SK-N-SH (cell line): ENCODE data around the gene SEMA3F. TPM values are rescaled to one million over a fixed set of nuclear protein-coding genes. Genes with fewer than 3 reads are reported as not detected.

Experiments
- CTCF ChIA-PET: fragments of 300-600, 350-600 bp; formaldehyde crosslinking; extraction: SDS; loops from one replicate; lab custom pipeline; 2021; lab: Yijun Ruan, JAX
- POLR2A ChIA-PET: fragments of 350-600 bp; sonication (Branson Sonifier 250); formaldehyde crosslinking; extraction: SDS; loops from one replicate; lab custom pipeline; 2020; ENCODE audit warnings: antibody characterized with exemption, inconsistent platforms; lab: Yijun Ruan, JAX
- DNase-seq: peaks from one replicate; pipeline ENCODE4 v3.0.0; 2012
- H2AFZ ChIP-seq: fragments of 200-600 bp; sonication (generic); 2 replicates; pipeline ENCODE4 v1.8.1; 2016; ENCODE audit warnings: antibody characterized with exemption, mild to moderate bottlenecking, low read depth
- H3F3A ChIP-seq: fragments of 200-600 bp; sonication (generic); replicated peaks from 2 replicates; pipeline ENCODE3; 2016; ENCODE audit warnings: antibody characterized with exemption, mild to moderate bottlenecking; ENCODE audit not compliant: insufficient read depth
- H3K27ac ChIP-seq, 2 experiments: fragments of 200-500 bp in 1 of 2; fragments of 200-600 bp in 1 of 2; sonication (Bioruptor generic) in 1 of 2; sonication (generic), shearing (Covaris generic) in 1 of 2; 2 replicates each; pipeline versions ENCODE4 v1.5.1 to v1.6.1; 2014 to 2016; ENCODE audit warnings: low read depth in 2 of 2, inconsistent platforms in 1 of 2, low read length in 1 of 2, mild to moderate bottlenecking in 1 of 2, mixed read lengths in 1 of 2
- H3K27me3 ChIP-seq: fragments of 200-600 bp; sonication (generic), shearing (Covaris generic); 2 replicates; pipeline ENCODE4 v1.6.1; 2016; ENCODE audit warnings: mixed run types; ENCODE audit not compliant: insufficient read depth
- H3K36me3 ChIP-seq, 2 experiments: fragments of 200-500 bp in 1 of 2; fragments of 200-600 bp in 1 of 2; sonication (Bioruptor generic) in 1 of 2; sonication (generic) in 1 of 2; replicated peaks in 1 of 2; 2 replicates each; pipeline versions ENCODE3 to v1.5.1; 2014 to 2016; ENCODE audit warnings: low read length in 1 of 2, mild to moderate bottlenecking in 1 of 2; ENCODE audit not compliant: insufficient read depth in 2 of 2, control insufficient read depth in 1 of 2
- H3K4me1 ChIP-seq, 2 experiments: fragments of 200-500 bp in 1 of 2; fragments of 200-600 bp in 1 of 2; sonication (Bioruptor generic) in 1 of 2; sonication (generic), shearing (Covaris generic) in 1 of 2; 2 replicates each; pipeline versions ENCODE4 v1.5.1 to v1.6.1; 2014 to 2016; ENCODE audit warnings: low read depth in 1 of 2, low read length in 1 of 2, mixed run types in 1 of 2; ENCODE audit not compliant: insufficient read depth in 2 of 2, control insufficient read depth in 1 of 2
- H3K4me2 ChIP-seq: fragments of 200-600 bp; sonication (generic), shearing (Covaris generic); 2 replicates; pipeline ENCODE4 v1.6.1; 2017; ENCODE audit warnings: mixed run types
- H3K4me3 ChIP-seq, 2 experiments: fragments of 200-500 bp in 1 of 2; fragments of 200-600 bp in 1 of 2; sonication (Bioruptor generic) in 1 of 2; sonication (generic), shearing (Covaris generic) in 1 of 2; 2 replicates each; pipeline versions ENCODE4 v1.5.1 to v1.8.1; 2014 to 2016; ENCODE audit warnings: low read depth in 2 of 2, inconsistent platforms in 1 of 2, low read length in 1 of 2, mild to moderate bottlenecking in 1 of 2, mixed read lengths in 1 of 2, moderate library complexity in 1 of 2
- H3K79me2 ChIP-seq: fragments of 200-600 bp; sonication (generic); 2 replicates; pipeline ENCODE4 v1.8.1; 2017; ENCODE audit warnings: mild to moderate bottlenecking; ENCODE audit not compliant: insufficient read depth
- H3K9ac ChIP-seq: fragments of 200-600 bp; sonication (generic); 2 replicates; pipeline ENCODE4 v1.6.1; 2017; ENCODE audit warnings: mixed run types
- H3K9me2 ChIP-seq: fragments of 200-600 bp; sonication (generic); 2 replicates; pipeline ENCODE4 v1.6.1; 2017; ENCODE audit warnings: mixed run types
- H3K9me3 ChIP-seq: fragments of 200-600 bp; sonication (generic); 2 replicates; pipeline ENCODE4 v1.6.1; 2017; ENCODE audit warnings: mixed run types, mild to moderate bottlenecking, moderate library complexity
- H4K20me1 ChIP-seq: fragments of 200-600 bp; sonication (generic); 2 replicates; pipeline ENCODE4 v1.6.1; 2017; ENCODE audit warnings: mild to moderate bottlenecking, mixed run types; ENCODE audit not compliant: insufficient read depth
- EZH2phosphoT487 ChIP-seq: fragments of 200-600 bp; sonication (generic); IDR thresholded peaks from 2 replicates; pipeline ENCODE4 v1.6.1; 2017; ENCODE audit warnings: low read depth, mixed run types, mild to moderate bottlenecking, antibody characterized with exemption, moderate library complexity, borderline replicate concordance
- FOSL2 ChIP-seq: IDR thresholded peaks from 2 replicates; pipeline ENCODE4 v1.4.0; 2012; ENCODE audit warnings: low read depth, mild to moderate bottlenecking, moderate library complexity, borderline replicate concordance
- JUND ChIP-seq: IDR thresholded peaks from 2 replicates; pipeline ENCODE4 v1.4.0; 2012
- RAD21 ChIP-seq: IDR thresholded peaks from 2 replicates; pipeline ENCODE4 v1.6.1; 2012; ENCODE audit warnings: mild to moderate bottlenecking, low read length
- RXRA ChIP-seq: IDR thresholded peaks from 2 replicates; pipeline ENCODE4 v1.4.0; 2012; ENCODE audit warnings: low read depth, mild to moderate bottlenecking, borderline replicate concordance
- SIN3A ChIP-seq: IDR thresholded peaks from 2 replicates; pipeline ENCODE4 v1.6.1; 2012; ENCODE audit warnings: low read depth, mild to moderate bottlenecking, low read length, moderate library complexity, borderline replicate concordance
- SMC3 ChIP-seq: IDR thresholded peaks from 2 replicates; pipeline ENCODE4 v1.6.1; 2012; ENCODE audit warnings: low read depth, low read length, improper control_type of control experiment
- TEAD4 ChIP-seq: IDR thresholded peaks from 2 replicates; pipeline ENCODE4 v1.4.0; 2012; ENCODE audit warnings: mild to moderate bottlenecking, borderline replicate concordance; ENCODE audit not compliant: insufficient read depth
- WGBS: methylation state at CpG from one replicate; pipeline ENCODE4 v1.1.6; 2017; ENCODE audit warnings: low lambda C conversion rate; 5-methylcytosine and 5-hydroxymethylcytosine counted together
- polyA plus RNA-seq, 3 experiments: library from polyadenylated mRNA; depleted of rRNA; stranded (reverse); fragments of >200 nt; gene quantifications; 2 replicates each; pipeline ENCODE4 v1.2.3, GENCODE V29; 2012
- TF ChIP-seq, protein P1 (sequence below): IDR thresholded peaks from 2 replicates; pipeline ENCODE4; 2012

Gene SEMA3F
- polyA plus RNA-seq, 1 of the 3 experiments (the other 2 are of a cell fraction) = 30.4 TPM

GRCh38 chr3:50137531-50137930 is 17.6 kb upstream of the SEMA3F start (continued):
- TF ChIP-seq, protein P1, sequence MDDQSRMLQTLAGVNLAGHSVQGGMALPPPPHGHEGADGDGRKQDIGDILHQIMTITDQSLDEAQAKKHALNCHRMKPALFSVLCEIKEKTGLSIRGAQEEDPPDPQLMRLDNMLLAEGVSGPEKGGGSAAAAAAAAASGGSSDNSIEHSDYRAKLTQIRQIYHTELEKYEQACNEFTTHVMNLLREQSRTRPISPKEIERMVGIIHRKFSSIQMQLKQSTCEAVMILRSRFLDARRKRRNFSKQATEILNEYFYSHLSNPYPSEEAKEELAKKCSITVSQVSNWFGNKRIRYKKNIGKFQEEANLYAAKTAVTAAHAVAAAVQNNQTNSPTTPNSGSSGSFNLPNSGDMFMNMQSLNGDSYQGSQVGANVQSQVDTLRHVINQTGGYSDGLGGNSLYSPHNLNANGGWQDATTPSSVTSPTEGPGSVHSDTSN = no peak
- TF ChIP-seq RAD21 (no peak), JUND (no peak), SIN3A (no peak), TEAD4 (no peak), RXRA (no peak), FOSL2 (no peak)

DNA sequence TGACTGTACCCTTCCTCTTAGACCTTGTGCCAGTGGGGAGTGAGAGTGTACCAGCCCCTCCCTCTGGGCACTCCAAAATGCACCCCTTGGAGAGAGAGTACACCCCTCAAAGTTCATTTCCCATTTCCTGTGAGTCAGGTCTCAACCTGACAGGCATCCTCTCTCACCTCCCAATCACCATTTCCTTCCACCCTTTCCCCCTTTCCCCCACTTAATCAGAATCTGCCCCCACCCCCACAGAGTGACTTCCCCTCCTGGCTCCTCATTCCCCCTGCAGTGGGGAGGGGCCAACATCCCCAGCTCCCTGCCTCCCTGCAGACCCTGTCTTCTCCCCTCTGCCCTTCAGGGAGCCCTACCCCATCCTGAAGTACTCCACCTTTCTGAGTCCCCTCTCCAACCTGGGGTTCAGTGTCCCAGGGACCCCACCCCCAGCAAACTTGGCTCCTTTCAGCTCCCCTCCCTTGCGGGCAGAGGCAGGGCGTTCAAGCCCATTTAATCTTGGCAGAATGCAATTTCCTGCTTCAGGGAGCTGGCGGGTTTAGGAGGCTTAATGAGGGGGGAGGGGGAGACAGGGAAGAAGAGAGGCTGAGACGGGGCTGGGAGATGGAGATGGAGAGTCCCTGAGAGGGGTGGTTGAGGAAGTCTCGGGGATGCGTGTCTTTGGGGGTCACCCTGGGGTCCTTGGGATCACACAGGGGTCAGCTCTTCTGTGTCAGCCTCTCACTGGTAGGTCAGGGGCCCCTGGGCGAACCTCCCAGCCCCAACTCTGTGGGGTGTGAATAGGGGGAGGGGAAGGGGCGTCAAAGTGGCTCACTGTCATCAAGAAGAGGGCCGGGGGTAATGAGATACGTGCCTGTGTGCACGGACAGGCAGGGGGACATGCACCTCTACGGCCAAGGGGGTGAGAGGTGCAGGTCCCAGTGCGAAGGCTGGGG is 16.6 kb upstream of the SEMA3F start:
- WGBS = 61% methylated on average over 10 of the region's 13 CpGs
- Histone ChIP-seq H3K9me2 (no peaks in the 10 kb centered on the region), H4K20me1 (no peaks in the 10 kb centered on the region), H3F3A (no peaks in the 10 kb centered on the region), H3K36me3 (no peaks in the 10 kb centered on the region), H3K9me3 (no peaks in the 10 kb centered on the region), H3K9ac (no peak overlapping the region), H3K4me2 (peak overlapping the region; percentile 43; the same call in 1 of the 2 replicates), H3K4me3 (no peak overlapping the region; a peak in 1 of 4 replicates), H3K27ac (no peak overlapping the region), H3K4me1 (peaks cover 14 to 43% of the 10 kb centered on the region in 2 experiments; a peak in 3 of 4 replicates), H2AFZ (peak overlapping the region; percentile 70; the same call in 1 of the 2 replicates), H3K27me3 (no peaks in the 10 kb centered on the region), H3K79me2 (no peaks in the 10 kb centered on the region)
- ChIA-PET POLR2A (interaction anchor here (5.0 kb wide), 1 partner anchor 15 kb away, joined by 19 read pairs; no protein-coding TSS in a partner anchor), CTCF (interaction anchor here (0.7 to 1.4 kb wide), 11 partner anchors 9 to 88 kb away, joined by 3 to 7 read pairs (median 3); no protein-coding TSS in a partner anchor)
- TF ChIP-seq SMC3 (no peak), EZH2phosphoT487 (no peak)
- DNase-seq = peak; percentile 51

DNA sequence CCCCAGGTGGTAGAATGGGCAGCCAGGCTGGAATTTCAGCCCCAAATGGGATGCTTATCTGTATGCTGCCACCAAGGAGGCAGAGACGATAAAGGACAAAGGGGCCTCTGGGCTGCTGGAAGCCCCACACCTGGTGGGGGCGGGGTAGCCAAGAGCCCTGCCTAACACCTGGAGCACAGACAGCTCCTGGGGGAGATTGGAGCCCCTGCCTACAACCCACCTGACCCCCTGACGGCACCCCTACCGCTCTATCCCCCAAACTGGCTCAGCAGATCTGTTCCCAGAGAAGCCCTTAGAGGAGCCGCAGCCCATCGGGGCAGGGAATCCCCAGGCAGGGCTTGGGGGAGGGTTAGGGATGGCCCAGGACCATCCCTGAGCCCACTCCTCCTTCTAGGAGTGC is 15.8 kb upstream of the SEMA3F start:
- H3K4me1 ChIP-seq = peaks cover 14 to 43% of the 10 kb centered on the region in 2 experiments; a peak in 3 of 4 replicates
- H3K9me2 ChIP-seq = no peaks in the 10 kb centered on the region
- DNase-seq = no peak
- H3K4me3 ChIP-seq = no peak overlapping the region
- H3K27ac ChIP-seq = no peak overlapping the region
- H4K20me1 ChIP-seq = no peaks in the 10 kb centered on the region
- TF ChIP-seq TEAD4 = no peak
- H3F3A ChIP-seq = no peaks in the 10 kb centered on the region
- CTCF ChIA-PET = interaction anchor here (1.0 to 1.4 kb wide), 5 partner anchors 9 to 87 kb away, joined by 3 to 7 read pairs (median 3); no protein-coding TSS in a partner anchor
- peak overlapping the region; percentile 43; the same call in 1 of the 2 replicates for H3K4me2 ChIP-seq
- H3K9ac ChIP-seq = no peak overlapping the region
- H3K79me2 ChIP-seq = no peaks in the 10 kb centered on the region
- WGBS = 95% methylated on average over 4 of the region's 6 CpGs
- H3K9me3 ChIP-seq = no peaks in the 10 kb centered on the region
- no peaks in the 10 kb centered on the region for H3K27me3 ChIP-seq
- POLR2A ChIA-PET = interaction anchor here (5.0 kb wide), 1 partner anchor 16 kb away, joined by 19 read pairs; no protein-coding TSS in a partner anchor
- no peak overlapping the region for H2AFZ ChIP-seq
- no peaks in the 10 kb centered on the region for H3K36me3 ChIP-seq
